22Rv1 (cell line): ENCODE measurements around the gene SETX.

Source experiments
- ZFX ChIP-seq: fragments of 450-650 bp; IDR thresholded peaks from 2 replicates; pipeline ENCODE4 v1.6.1; 2017; ENCODE audit warnings: antibody characterized with exemption, borderline replicate concordance
- TF ChIP-seq, protein P1 (sequence below): fragments of 450-650 bp; IDR thresholded peaks from 2 replicates; pipeline ENCODE4 v1.5.1; 2017; ENCODE audit warnings: mild to moderate bottlenecking

- TF ChIP-seq, protein P1, sequence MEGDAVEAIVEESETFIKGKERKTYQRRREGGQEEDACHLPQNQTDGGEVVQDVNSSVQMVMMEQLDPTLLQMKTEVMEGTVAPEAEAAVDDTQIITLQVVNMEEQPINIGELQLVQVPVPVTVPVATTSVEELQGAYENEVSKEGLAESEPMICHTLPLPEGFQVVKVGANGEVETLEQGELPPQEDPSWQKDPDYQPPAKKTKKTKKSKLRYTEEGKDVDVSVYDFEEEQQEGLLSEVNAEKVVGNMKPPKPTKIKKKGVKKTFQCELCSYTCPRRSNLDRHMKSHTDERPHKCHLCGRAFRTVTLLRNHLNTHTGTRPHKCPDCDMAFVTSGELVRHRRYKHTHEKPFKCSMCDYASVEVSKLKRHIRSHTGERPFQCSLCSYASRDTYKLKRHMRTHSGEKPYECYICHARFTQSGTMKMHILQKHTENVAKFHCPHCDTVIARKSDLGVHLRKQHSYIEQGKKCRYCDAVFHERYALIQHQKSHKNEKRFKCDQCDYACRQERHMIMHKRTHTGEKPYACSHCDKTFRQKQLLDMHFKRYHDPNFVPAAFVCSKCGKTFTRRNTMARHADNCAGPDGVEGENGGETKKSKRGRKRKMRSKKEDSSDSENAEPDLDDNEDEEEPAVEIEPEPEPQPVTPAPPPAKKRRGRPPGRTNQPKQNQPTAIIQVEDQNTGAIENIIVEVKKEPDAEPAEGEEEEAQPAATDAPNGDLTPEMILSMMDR: no peak
- TF ChIP-seq ZFX: no peak
Measured at GRCh38 chr9:132369421-132369820, 14.6 kb upstream of the SETX start.
